ENCODE measurements around the gene TEX52.

TEX52 gene

GRCh38 chr12:2851931-2852330 lies 4.9 kb downstream of the TEX52 start:
- Histone ChIP-seq H3K9me3 (ENCODE audit: insufficient read depth, low read length, severe bottlenecking) (no peaks in the 10 kb centered on the region), H2AFZ (ENCODE audit: low read depth, low read length) (no peak overlapping the region), H3K36me3 (ENCODE audit: insufficient read depth, low read length) (no peaks in the 10 kb centered on the region; the same call in 1 of the 2 replicates), H3K9ac (ENCODE audit: low read depth, low read length) (no peak overlapping the region), H3K27ac (ENCODE audit: low read length) (no peak overlapping the region), H3K4me3 (ENCODE audit: low read depth in 1 of 2, low read length in 2 of 2) (no peak overlapping the region), H4K20me1 (ENCODE audit: insufficient read depth, low read length) (no peaks in the 10 kb centered on the region), H3K27me3 (ENCODE audit: insufficient read depth, low read length, poor library complexity) (no peaks in the 10 kb centered on the region), H3K79me2 (ENCODE audit: insufficient read depth, low read length) (no peaks in the 10 kb centered on the region), H3K4me2 (ENCODE audit: insufficient read depth, low read length) (no peak overlapping the region), H3K4me1 (ENCODE audit: insufficient read depth, low read length) (no peaks in the 10 kb centered on the region)
- DNase-seq = no peak
- TF ChIP-seq CTCF (IDR thresholded peaks at IDR 0.05; ENCODE audit: borderline replicate concordance, extremely low read depth, low read length, poor library complexity, severe bottlenecking) (no peak), EZH2 (IDR thresholded peaks at IDR 0.05; ENCODE audit: borderline replicate concordance, low read depth, low read length, severe bottlenecking) (no peak)
- ATAC-seq (ENCODE audit: insufficient read depth, low read depth) = no peak

GRCh38 chr12:2845280-2845679 lies 11.6 kb downstream of the TEX52 start:
- Histone ChIP-seq H3K9me3 (ENCODE audit: insufficient read depth, low read length, severe bottlenecking) (no peaks in the 10 kb centered on the region), H3K36me3 (ENCODE audit: insufficient read depth, low read length) (peaks cover 14% of the 10 kb centered on the region; the same call in 1 of the 2 replicates), H3K9ac (ENCODE audit: low read depth, low read length) (no peak overlapping the region), H3K79me2 (ENCODE audit: insufficient read depth, low read length) (no peaks in the 10 kb centered on the region), H3K27ac (ENCODE audit: low read length) (no peak overlapping the region), H4K20me1 (ENCODE audit: insufficient read depth, low read length) (no peaks in the 10 kb centered on the region), H2AFZ (ENCODE audit: low read depth, low read length) (no peak overlapping the region), H3K4me1 (ENCODE audit: insufficient read depth, low read length) (no peaks in the 10 kb centered on the region), H3K4me2 (ENCODE audit: insufficient read depth, low read length) (no peak overlapping the region), H3K4me3 (ENCODE audit: low read depth in 1 of 2, low read length in 2 of 2) (no peak overlapping the region), H3K27me3 (ENCODE audit: insufficient read depth, low read length, poor library complexity) (no peaks in the 10 kb centered on the region)
- TF ChIP-seq EZH2 (IDR thresholded peaks at IDR 0.05; ENCODE audit: borderline replicate concordance, low read depth, low read length, severe bottlenecking) (no peak), CTCF (IDR thresholded peaks at IDR 0.05; ENCODE audit: borderline replicate concordance, extremely low read depth, low read length, poor library complexity, severe bottlenecking) (no peak)
- no peak for ATAC-seq (ENCODE audit: insufficient read depth, low read depth)
- no peak for DNase-seq

GRCh38 chr12:2844786-2845185 lies 12.1 kb downstream of the TEX52 start:
- DNase-seq = no peak

More at GRCh38 chr12:2844786-2845185, 12.1 kb downstream of the TEX52 start:
- H3K4me3 ChIP-seq (ENCODE audit: low read depth in 1 of 2, low read length in 2 of 2) = no peak overlapping the region
- no peak overlapping the region for H3K27ac ChIP-seq (ENCODE audit: low read length)
- H2AFZ ChIP-seq (ENCODE audit: low read depth, low read length) = no peak overlapping the region
- no peaks in the 10 kb centered on the region for H3K27me3 ChIP-seq (ENCODE audit: insufficient read depth, low read length, poor library complexity)
- no peaks in the 10 kb centered on the region for H3K4me1 ChIP-seq (ENCODE audit: insufficient read depth, low read length)
- TF ChIP-seq EZH2 (IDR thresholded peaks at IDR 0.05; ENCODE audit: borderline replicate concordance, low read depth, low read length, severe bottlenecking) = no peak
- TF ChIP-seq CTCF (IDR thresholded peaks at IDR 0.05; ENCODE audit: borderline replicate concordance, extremely low read depth, low read length, poor library complexity, severe bottlenecking) = no peak
- no peaks in the 10 kb centered on the region for H4K20me1 ChIP-seq (ENCODE audit: insufficient read depth, low read length)
- no peaks in the 10 kb centered on the region for H3K9me3 ChIP-seq (ENCODE audit: insufficient read depth, low read length, severe bottlenecking)
- no peaks in the 10 kb centered on the region for H3K79me2 ChIP-seq (ENCODE audit: insufficient read depth, low read length)
- H3K4me2 ChIP-seq (ENCODE audit: insufficient read depth, low read length) = no peak overlapping the region
- no peak overlapping the region for H3K9ac ChIP-seq (ENCODE audit: low read depth, low read length)
- peaks cover 15% of the 10 kb centered on the region; the same call in 1 of the 2 replicates for H3K36me3 ChIP-seq (ENCODE audit: insufficient read depth, low read length)
- no peak for ATAC-seq (ENCODE audit: insufficient read depth, low read depth)

Data from DND-41 (cell line).